Kidney epithelial cell (primary cell): Measurements from ENCODE around the gene LCN12. TPM values are rescaled to one million over a fixed set of nuclear protein-coding genes. Genes with fewer than 3 reads are reported as not detected.

Experiments
- DNase-seq: peaks from one replicate; pipeline ENCODE4 v3.0.0-alpha.2; 2010; ENCODE audit warnings: low read depth
- H3K27me3 ChIP-seq: 2 replicates; pipeline ENCODE4 v1.6.0; 2011; ENCODE audit warnings: low read length; ENCODE audit not compliant: control insufficient read depth, insufficient read depth
- H3K36me3 ChIP-seq: 2 replicates; pipeline ENCODE4 v1.5.1; 2011; ENCODE audit warnings: low read length; ENCODE audit not compliant: control insufficient read depth, insufficient read depth
- H3K4me3 ChIP-seq: 2 replicates; pipeline ENCODE4 v1.5.1; 2011; ENCODE audit warnings: low read depth, mild to moderate bottlenecking, control low read depth, low read length
- CTCF ChIP-seq: IDR thresholded peaks from 2 replicates; pipeline ENCODE4 v1.5.1; 2011; ENCODE audit warnings: mild to moderate bottlenecking, moderate library complexity, low read length, control low read depth, inconsistent platforms; ENCODE audit not compliant: insufficient read depth, poor library complexity, severe bottlenecking
- total RNA-seq: library from RNA; depleted of rRNA; stranded (reverse); fragments of >200 nt; gene quantifications from 2 replicates; pipeline ENCODE4 v1.2.3, GENCODE V29; 2015

Gene LCN12
- total RNA-seq, 1 donor from 2014 or later = 1.2 TPM

DNA sequence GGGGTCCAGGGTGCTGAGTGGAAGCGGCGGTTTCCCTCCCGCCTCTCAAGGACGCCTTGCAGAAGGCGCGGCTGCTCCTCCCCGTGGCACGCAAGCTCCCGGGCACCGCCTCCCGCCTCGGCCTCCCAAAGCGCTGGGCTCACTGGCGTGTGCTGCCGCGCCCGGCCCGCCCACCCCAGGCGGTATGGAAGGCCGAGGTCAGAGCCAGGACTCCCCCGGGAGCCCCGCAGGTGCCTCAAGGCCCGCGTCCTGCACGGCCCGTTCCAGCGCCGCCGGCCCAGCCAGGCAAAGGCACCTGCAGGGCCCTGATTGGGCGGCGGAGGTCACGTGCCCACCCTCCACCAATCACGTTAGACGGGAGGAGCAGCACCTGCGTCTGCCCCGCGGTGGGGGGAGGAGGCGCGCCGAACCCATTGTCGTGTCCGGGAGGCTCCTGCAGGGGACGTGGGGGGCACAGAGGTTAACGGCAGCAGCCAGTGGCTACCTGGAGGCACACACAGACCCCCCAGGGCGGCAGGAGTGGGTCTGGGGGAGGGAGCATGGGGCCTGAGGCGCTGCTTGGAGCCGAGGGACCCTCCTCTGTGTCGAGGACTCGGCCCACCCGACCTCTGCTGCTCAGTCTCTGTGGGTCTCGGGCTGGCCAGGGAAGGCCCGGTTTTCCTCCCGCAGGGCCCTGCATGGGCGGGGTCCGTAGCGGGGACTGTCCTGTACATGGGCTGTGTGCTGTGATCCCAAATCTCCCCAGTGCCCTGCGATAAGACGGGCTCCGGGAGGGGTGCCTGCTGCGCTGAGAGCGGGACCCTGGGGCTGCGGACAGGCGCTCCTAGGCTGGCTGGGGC is 2.0 kb upstream of the LCN12 start:
- peak; percentile 28 for TF ChIP-seq CTCF
- Histone ChIP-seq H3K27me3 (no peaks in the 10 kb centered on the region), H3K4me3 (peak overlapping the region; percentile 63), H3K36me3 (no peaks in the 10 kb centered on the region)
- DNase-seq = peak; percentile 61

- no peak for DNase-seq
- H3K4me3 ChIP-seq = peak overlapping the region; percentile 63
- H3K36me3 ChIP-seq = no peaks in the 10 kb centered on the region
- H3K27me3 ChIP-seq = no peaks in the 10 kb centered on the region
- no peak for TF ChIP-seq CTCF
Measured at GRCh38 chr9:136950656-136951276, 1.3 kb upstream of the LCN12 start.

- no peak for TF ChIP-seq CTCF
- Histone ChIP-seq H3K36me3 (no peaks in the 10 kb centered on the region), H3K4me3 (no peak overlapping the region), H3K27me3 (no peaks in the 10 kb centered on the region)
- DNase-seq = no peak
Measured at GRCh38 chr9:136952321-136952850, 313 bp downstream of the LCN12 start.

DNA sequence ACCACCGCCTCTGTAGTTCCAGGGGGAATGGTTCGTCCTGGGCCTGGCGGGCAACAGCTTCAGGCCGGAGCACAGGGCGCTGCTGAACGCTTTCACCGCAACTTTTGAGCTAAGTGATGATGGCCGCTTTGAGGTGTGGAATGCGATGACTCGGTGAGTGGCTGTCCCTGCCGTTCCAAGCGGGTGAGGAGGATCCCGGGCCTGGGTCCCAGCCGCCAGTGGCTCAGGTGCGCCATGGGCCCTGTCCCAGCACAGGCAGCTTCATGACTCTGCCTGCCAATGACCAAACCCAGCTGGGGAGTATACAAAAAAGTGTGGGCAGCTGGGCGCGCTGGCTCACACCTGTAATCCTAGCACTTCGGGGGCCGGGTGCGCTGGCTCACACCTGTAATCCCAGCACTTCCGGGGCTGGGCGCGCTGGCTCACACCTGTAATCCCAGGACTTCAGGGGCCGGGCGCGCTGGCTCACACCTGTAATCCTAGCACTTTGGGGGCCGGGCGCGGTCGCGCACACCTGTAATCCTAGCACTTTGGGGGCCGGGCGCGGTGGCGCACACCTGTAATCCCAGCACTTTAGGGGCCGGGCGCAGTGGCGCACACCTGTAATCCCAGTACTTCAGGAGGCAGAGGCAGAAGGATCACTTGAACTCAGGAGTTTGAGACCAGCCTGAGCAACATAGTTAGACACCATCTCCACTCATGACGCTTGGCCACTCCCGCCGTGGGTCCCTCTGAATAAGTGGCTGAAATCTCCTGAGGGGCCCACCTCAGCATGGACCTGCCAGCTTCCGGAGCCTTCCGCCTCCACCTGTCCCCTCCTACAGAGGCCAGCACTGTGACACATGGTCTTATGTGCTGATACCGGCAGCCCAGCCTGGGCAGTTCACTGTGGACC is 1.1 kb downstream of the LCN12 start:
- no peak for DNase-seq
- H3K4me3 ChIP-seq = no peak overlapping the region
- TF ChIP-seq CTCF = no peak

GRCh38 chr9:136953771-136954269 is 1.7 kb downstream of the LCN12 start:
- no peak for DNase-seq
- TF ChIP-seq CTCF = no peak
- Histone ChIP-seq H3K4me3 (no peak overlapping the region), H3K36me3 (no peaks in the 10 kb centered on the region), H3K27me3 (no peaks in the 10 kb centered on the region)

More for the DNA sequence above, 1.1 kb downstream of the LCN12 start:
- H3K27me3 ChIP-seq = no peaks in the 10 kb centered on the region
- H3K36me3 ChIP-seq = no peaks in the 10 kb centered on the region
